HepG2 (cell line): Measurements from ENCODE around the gene TCF23. TPM values are rescaled to one million over a fixed set of nuclear protein-coding genes. Genes with fewer than 3 reads are reported as not detected.

Source experiments
- ASH2L ChIP-seq: fragments of 300-600, 200-600 bp; sonication (generic); IDR thresholded peaks from 2 replicates; pipeline ENCODE4 v1.7.0; 2017; ENCODE audit warnings: low read depth, mild to moderate bottlenecking, moderate library complexity, mixed read lengths, low read length; ENCODE audit not compliant: insufficient read length
- ATF7 ChIP-seq, 2 experiments: fragments of 450-650 bp in 1 of 2; sonication (generic) in 1 of 2; formaldehyde crosslinking in 1 of 2; IDR thresholded peaks; 2 replicates each; pipeline versions ENCODE4 v1.4.0 to v1.6.1; 2016 to 2020; ENCODE audit warnings: antibody characterized with exemption in 1 of 2, mild to moderate bottlenecking in 1 of 2, missing genetic modification reagents in 1 of 2
- CREM ChIP-seq, 2 experiments: sonication (generic) in 1 of 2; formaldehyde crosslinking in 1 of 2; IDR thresholded peaks; 2 replicates each; pipeline versions ENCODE4 v1.4.0 to v1.6.1; 2016 to 2020; ENCODE audit warnings: antibody characterized with exemption in 1 of 2, mild to moderate bottlenecking in 1 of 2, missing genetic modification reagents in 1 of 2
- FOXP1 ChIP-seq, 2 experiments: fragments of 450-650 bp in 1 of 2; IDR thresholded peaks; 2 replicates each; pipeline ENCODE4 v1.6.1; 2017 to 2018; ENCODE audit warnings: antibody characterized with exemption in 1 of 2
- GATAD2A ChIP-seq: IDR thresholded peaks from 2 replicates; pipeline ENCODE4 v1.6.1; 2016
- ISX ChIP-seq: sonication (generic); formaldehyde crosslinking; conservative IDR thresholded peaks from 2 replicates; pipeline ENCODE4 v1.5.0; 2020; ENCODE audit warnings: missing genetic modification reagents
- MBD4 ChIP-seq: IDR thresholded peaks from 2 replicates; pipeline ENCODE4 v1.6.1; 2012; ENCODE audit warnings: low read length, inconsistent platforms, borderline replicate concordance
- MXD1 ChIP-seq: sonication (generic); formaldehyde crosslinking; IDR thresholded peaks from 2 replicates; pipeline ENCODE4 v1.4.0; 2020; ENCODE audit warnings: mild to moderate bottlenecking, missing genetic modification reagents
- SOX13 ChIP-seq, 3 experiments: fragments of 450-650 bp in 1 of 3; sonication (generic) in 1 of 3; formaldehyde crosslinking in 1 of 3; IDR thresholded peaks in 2 of 3; conservative IDR thresholded peaks in 1 of 3; 2 replicates each; pipeline versions ENCODE4 v1.5.0 to v1.6.1; 2016 to 2020; ENCODE audit warnings: antibody characterized with exemption in 1 of 3, mild to moderate bottlenecking in 1 of 3, missing compliant biosample characterization in 1 of 3, missing genetic modification reagents in 1 of 3, moderate library complexity in 1 of 3
- SOX5 ChIP-seq: IDR thresholded peaks from 2 replicates; pipeline ENCODE4 v1.6.1; 2016; ENCODE audit warnings: borderline replicate concordance
- SPEN ChIP-seq: sonication (generic); formaldehyde crosslinking; IDR thresholded peaks from 2 replicates; pipeline ENCODE4 v1.5.1; 2020; ENCODE audit warnings: low read depth, mild to moderate bottlenecking, missing genetic modification reagents
- ZNF10 ChIP-seq: sonication (generic); formaldehyde crosslinking; IDR thresholded peaks from 2 replicates; pipeline ENCODE4 v1.4.0; 2020; ENCODE audit warnings: mild to moderate bottlenecking, low read depth, missing genetic modification reagents, borderline replicate concordance
- ZNF142 ChIP-seq: sonication (generic); formaldehyde crosslinking; IDR thresholded peaks from 2 replicates; pipeline ENCODE4 v1.4.0; 2020; ENCODE audit warnings: missing genetic modification reagents
- ZNF280D ChIP-seq: sonication (generic); formaldehyde crosslinking; IDR thresholded peaks from 2 replicates; pipeline ENCODE4 v1.5.1; 2020; ENCODE audit warnings: mild to moderate bottlenecking, missing genetic modification reagents
- ZNF335 ChIP-seq: sonication (generic); formaldehyde crosslinking; IDR thresholded peaks from 2 replicates; pipeline ENCODE4 v1.4.0; 2020; ENCODE audit warnings: missing genetic modification reagents
- ZNF567 ChIP-seq: sonication (generic); formaldehyde crosslinking; IDR thresholded peaks from 2 replicates; pipeline ENCODE4 v1.8.1; 2023; ENCODE audit warnings: mild to moderate bottlenecking, missing genetic modification reagents, borderline replicate concordance
- ZNF782 ChIP-seq: sonication (generic); formaldehyde crosslinking; IDR thresholded peaks from 2 replicates; pipeline ENCODE4 v1.4.0; 2020; ENCODE audit warnings: missing genetic modification reagents, mild to moderate bottlenecking, borderline replicate concordance
- polyA plus RNA-seq, 8 experiments: library from polyadenylated mRNA; depleted of rRNA in 3 of 8; stranded (reverse) in 7 of 8; unstranded in 1 of 8; fragments of >200 nt; fragmentation: Illumina TruSeq in 4 of 8; extraction: Trizol in 4 of 8; gene quantifications; 2 replicates each; pipeline versions ENCODE4 v1.2.1 to v1.2.3, GENCODE V29; 2011 to 2016; ENCODE audit warnings: low read depth in 4 of 8, missing spikeins in 1 of 8, mixed read lengths in 1 of 8; ENCODE audit not compliant: insufficient read depth in 1 of 8
- total RNA-seq, 5 experiments: library from RNA; depleted of rRNA; stranded (reverse); fragments of >200 nt; fragmentation: Illumina TruSeq; extraction: Trizol; gene quantifications; 2 replicates each; pipeline ENCODE4 v1.2.3, GENCODE V29; 2016; ENCODE audit warnings: low read depth in 1 of 5

TCF23 gene
- total and polyA plus RNA-seq, 2 of the 13 experiments (the other 11 are each of a cell fraction or from before 2014, with no cell fraction given): 0.02 to 1.4 TPM

GRCh38 chr2:27179344-27180000 is 30.7 kb downstream of the TCF23 start (continued):
- TF ChIP-seq ZNF142 (CRISPR knock-in tag) (no peak), SOX5 (CRISPR knock-in tag) (peak; percentile 65; the same call in 1 of the 2 replicates), MXD1 (CRISPR knock-in tag) (no peak), SOX13 (IDR thresholded peaks at IDR 0.05) (no peak), SOX13 (CRISPR knock-in tag; conservative IDR thresholded peaks at IDR 0.05 in 1 of 2, IDR thresholded peaks at IDR 0.05 in 1 of 2) (peak in 1 of 2 experiments; percentile 71; a peak in 2 of 4 replicates), CREM (IDR thresholded peaks at IDR 0.05) (peak; percentile 32; the same call in 1 of the 2 replicates), CREM (CRISPR knock-in tag; IDR thresholded peaks at IDR 0.05) (no peak), ASH2L (peak; percentile 44), SPEN (CRISPR knock-in tag) (peak; percentile 49; the same call in 1 of the 2 replicates), ZNF567 (CRISPR knock-in tag) (0 out of 2 replicates have a peak, but pooled peaks have one; percentile 50), ZNF10 (CRISPR knock-in tag) (no peak), ISX (CRISPR knock-in tag) (no peak), ZNF782 (no peak), ZNF280D (CRISPR knock-in tag) (0 out of 2 replicates have a peak, but pooled peaks have one; percentile 23), ATF7 (IDR thresholded peaks at IDR 0.05) (no peak), ATF7 (CRISPR knock-in tag; IDR thresholded peaks at IDR 0.05) (no peak), FOXP1 (IDR thresholded peaks at IDR 0.05) (no peak), FOXP1 (CRISPR knock-in tag; IDR thresholded peaks at IDR 0.05) (peak; percentile 57; the same call in 1 of the 2 replicates), GATAD2A (CRISPR knock-in tag) (peak; percentile 62), ZNF335 (CRISPR knock-in tag) (no peak), MBD4 (no peak)
